ENCODE measurements around the gene CRBN. TPM values are rescaled to one million over a fixed set of nuclear protein-coding genes. Genes with fewer than 3 reads are reported as not detected.

Gene CRBN
- total RNA-seq, 1 experiment from 2014 or later, result 18.7 TPM

GRCh38 chr3:3184876-3185275 lies 5.4 kb upstream of the CRBN start:
- DNase-seq (ENCODE audit: low read depth, low spot score) (no peak), ATAC-seq (no peak)
- intact Hi-C loops (cut with micrococcal nuclease; ENCODE audit: unreplicated experiment), result no loop called here
- Histone ChIP-seq H3K27me3 (ENCODE audit: control insufficient read depth, insufficient read depth, low read length) (no peaks in the 10 kb centered on the region; the same call in 1 of the 2 replicates), H3K36me3 (ENCODE audit: control insufficient read depth, insufficient read depth, low read length) (no peaks in the 10 kb centered on the region), H3K9me3 (ENCODE audit: control insufficient read depth, insufficient read depth, low read depth, low read length) (no peaks in the 10 kb centered on the region), H3K27ac (ENCODE audit: low read length) (no peak overlapping the region), H3K4me1 (ENCODE audit: control insufficient read depth, insufficient read depth, low read length) (no peaks in the 10 kb centered on the region), H3K4me3 (ENCODE audit: low read depth in 2 of 2, low read length in 2 of 2) (no peak overlapping the region)
- POLR2A ChIA-PET, result no interaction called here
- BruUV-seq (replicated peaks), result no TSS peak
- CTCF ChIA-PET, result no interaction called here
- TF ChIP-seq SIN3A (IDR thresholded peaks at IDR 0.05; ENCODE audit: borderline replicate concordance, insufficient read depth, low read depth, low read length) (no peak), POLR2AphosphoS5 (IDR thresholded peaks at IDR 0.05; ENCODE audit: low read depth, low read length) (no peak), CTCF (IDR thresholded peaks at IDR 0.05) (no peak), TCF7L2 (IDR thresholded peaks at IDR 0.05; ENCODE audit: low read depth, low read length) (no peak)
- TF ChIP-seq, protein P1, sequence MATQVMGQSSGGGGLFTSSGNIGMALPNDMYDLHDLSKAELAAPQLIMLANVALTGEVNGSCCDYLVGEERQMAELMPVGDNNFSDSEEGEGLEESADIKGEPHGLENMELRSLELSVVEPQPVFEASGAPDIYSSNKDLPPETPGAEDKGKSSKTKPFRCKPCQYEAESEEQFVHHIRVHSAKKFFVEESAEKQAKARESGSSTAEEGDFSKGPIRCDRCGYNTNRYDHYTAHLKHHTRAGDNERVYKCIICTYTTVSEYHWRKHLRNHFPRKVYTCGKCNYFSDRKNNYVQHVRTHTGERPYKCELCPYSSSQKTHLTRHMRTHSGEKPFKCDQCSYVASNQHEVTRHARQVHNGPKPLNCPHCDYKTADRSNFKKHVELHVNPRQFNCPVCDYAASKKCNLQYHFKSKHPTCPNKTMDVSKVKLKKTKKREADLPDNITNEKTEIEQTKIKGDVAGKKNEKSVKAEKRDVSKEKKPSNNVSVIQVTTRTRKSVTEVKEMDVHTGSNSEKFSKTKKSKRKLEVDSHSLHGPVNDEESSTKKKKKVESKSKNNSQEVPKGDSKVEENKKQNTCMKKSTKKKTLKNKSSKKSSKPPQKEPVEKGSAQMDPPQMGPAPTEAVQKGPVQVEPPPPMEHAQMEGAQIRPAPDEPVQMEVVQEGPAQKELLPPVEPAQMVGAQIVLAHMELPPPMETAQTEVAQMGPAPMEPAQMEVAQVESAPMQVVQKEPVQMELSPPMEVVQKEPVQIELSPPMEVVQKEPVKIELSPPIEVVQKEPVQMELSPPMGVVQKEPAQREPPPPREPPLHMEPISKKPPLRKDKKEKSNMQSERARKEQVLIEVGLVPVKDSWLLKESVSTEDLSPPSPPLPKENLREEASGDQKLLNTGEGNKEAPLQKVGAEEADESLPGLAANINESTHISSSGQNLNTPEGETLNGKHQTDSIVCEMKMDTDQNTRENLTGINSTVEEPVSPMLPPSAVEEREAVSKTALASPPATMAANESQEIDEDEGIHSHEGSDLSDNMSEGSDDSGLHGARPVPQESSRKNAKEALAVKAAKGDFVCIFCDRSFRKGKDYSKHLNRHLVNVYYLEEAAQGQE (IDR thresholded peaks at IDR 0.05; ENCODE audit: insufficient read depth in 1 of 2, low read depth in 2 of 2, low read length in 1 of 2), result no peak
- in situ Hi-C loops (cut with HindIII; ENCODE audit: low pct_unique_long_range_greater_than_20kb, low sequenced_read_pairs), result no loop called here

- Histone ChIP-seq H3K27me3 (ENCODE audit: control insufficient read depth, insufficient read depth, low read length) (no peaks in the 10 kb centered on the region), H3K9me3 (ENCODE audit: control insufficient read depth, insufficient read depth, low read depth, low read length) (no peaks in the 10 kb centered on the region), H3K4me3 (ENCODE audit: low read depth in 2 of 2, low read length in 2 of 2) (no peak overlapping the region), H3K4me1 (ENCODE audit: control insufficient read depth, insufficient read depth, low read length) (peaks cover 8% of the 10 kb centered on the region), H3K27ac (ENCODE audit: low read length) (no peak overlapping the region), H3K36me3 (ENCODE audit: control insufficient read depth, insufficient read depth, low read length) (no peaks in the 10 kb centered on the region)
- in situ Hi-C loops (cut with HindIII; ENCODE audit: low pct_unique_long_range_greater_than_20kb, low sequenced_read_pairs), result no loop called here
- intact Hi-C loops (cut with micrococcal nuclease; ENCODE audit: unreplicated experiment), result no loop called here
- DNase-seq (ENCODE audit: low read depth, low spot score), result no peak
- CTCF ChIA-PET, result no interaction called here
- TF ChIP-seq, protein P1 (IDR thresholded peaks at IDR 0.05; ENCODE audit: insufficient read depth in 1 of 2, low read depth in 2 of 2, low read length in 1 of 2), result no peak
- TF ChIP-seq SIN3A (IDR thresholded peaks at IDR 0.05; ENCODE audit: borderline replicate concordance, insufficient read depth, low read depth, low read length) (no peak), CTCF (IDR thresholded peaks at IDR 0.05) (no peak), POLR2AphosphoS5 (IDR thresholded peaks at IDR 0.05; ENCODE audit: low read depth, low read length) (no peak), TCF7L2 (IDR thresholded peaks at IDR 0.05; ENCODE audit: low read depth, low read length) (no peak)
- no TSS peak for BruUV-seq (replicated peaks)
- ATAC-seq, result no peak
- POLR2A ChIA-PET, result no interaction called here
Observed at GRCh38 chr3:3180456-3180855, 965 bp upstream of the CRBN start.
